Measurements from ENCODE around the gene RNF150.
"Not testable (repeated sequence)": the region's sequence is repeated elsewhere in the genome, so short reads cannot be mapped to it uniquely, and the experiment has no call there.

RNF150 gene

DNA sequence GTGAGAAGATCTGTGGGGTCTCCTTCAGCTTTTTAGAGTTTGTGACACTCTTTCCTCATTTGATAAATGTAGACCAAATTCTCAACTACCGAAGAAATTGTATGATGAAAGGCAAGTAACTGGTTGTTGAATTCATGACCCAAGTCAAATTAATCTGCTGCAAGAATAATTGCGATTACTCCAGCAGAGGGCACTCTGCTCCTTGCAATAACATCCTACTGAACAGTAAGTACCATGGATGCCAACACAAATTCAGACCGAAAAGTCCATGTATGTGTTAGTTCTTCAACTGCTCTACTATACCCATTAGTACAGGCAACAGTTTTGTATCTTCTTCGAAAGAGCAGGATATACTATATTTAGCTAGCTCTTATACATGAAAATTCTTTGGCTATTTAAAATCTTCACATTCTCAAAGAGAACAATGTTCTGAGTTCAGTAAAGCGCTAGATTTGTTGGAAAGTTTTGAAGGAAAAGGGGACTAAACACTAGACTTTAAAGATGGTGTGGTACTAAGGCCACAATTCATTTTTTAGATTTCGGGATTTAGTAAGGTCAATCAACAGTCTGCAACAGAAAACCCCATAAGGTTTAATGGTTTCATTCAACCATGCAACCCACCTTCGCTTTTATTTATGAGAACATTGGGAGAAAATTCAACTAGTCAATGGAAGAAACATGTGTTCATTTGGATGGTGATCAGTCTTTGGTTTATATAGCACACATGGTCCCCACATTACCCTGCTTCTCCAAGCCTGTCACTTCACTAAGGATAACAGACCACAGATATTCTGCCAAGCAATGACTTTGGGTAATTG lies 271.7 kb downstream of the RNF150 start:
- DNase-seq (ENCODE audit: low read depth), result no peak

DNA sequence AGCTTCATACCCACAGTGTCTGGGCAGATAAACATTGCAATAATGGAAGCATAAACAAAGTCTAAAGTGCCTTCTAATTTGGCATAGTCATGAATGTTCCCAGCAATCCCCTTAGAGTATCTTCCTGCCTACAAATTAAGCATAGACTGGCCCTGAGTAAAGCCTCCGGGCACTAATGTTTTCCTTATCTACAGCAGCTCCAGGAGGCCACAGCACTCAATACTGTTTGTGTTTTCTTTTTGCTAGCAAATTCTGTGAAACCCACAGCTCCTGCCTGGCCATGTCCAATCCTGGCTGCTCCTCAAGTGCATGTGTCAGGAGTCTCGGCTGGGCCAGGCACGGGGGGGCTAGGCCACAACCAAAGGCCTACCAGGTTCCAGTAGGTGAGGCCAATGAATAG lies 274.4 kb downstream of the RNF150 start:
- no peak for DNase-seq (ENCODE audit: low read depth)

DNA sequence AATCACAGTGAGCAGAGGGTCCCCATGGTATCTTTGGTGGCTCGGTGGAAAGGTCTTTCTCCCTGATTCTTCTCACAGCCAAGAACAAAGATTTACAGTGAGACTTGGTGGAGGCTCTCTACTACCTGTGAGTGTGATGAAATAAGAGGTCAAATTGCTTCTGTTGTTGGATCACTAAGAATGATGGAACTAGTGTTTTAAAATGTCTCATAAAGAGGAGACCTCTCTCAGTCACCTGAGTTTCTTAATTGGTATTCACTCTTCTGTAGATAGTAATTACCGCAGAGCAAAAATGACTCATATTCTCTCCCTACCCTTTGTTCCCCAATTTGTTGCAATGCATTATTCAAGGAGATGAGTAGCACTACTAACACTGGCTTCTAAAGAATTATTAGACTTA lies 276.2 kb downstream of the RNF150 start:
- DNase-seq (ENCODE audit: low read depth), result no peak

GRCh38 chr4:140856621-140857062 lies 276.6 kb downstream of the RNF150 start:
- no peak for DNase-seq (ENCODE audit: low read depth)

DNA sequence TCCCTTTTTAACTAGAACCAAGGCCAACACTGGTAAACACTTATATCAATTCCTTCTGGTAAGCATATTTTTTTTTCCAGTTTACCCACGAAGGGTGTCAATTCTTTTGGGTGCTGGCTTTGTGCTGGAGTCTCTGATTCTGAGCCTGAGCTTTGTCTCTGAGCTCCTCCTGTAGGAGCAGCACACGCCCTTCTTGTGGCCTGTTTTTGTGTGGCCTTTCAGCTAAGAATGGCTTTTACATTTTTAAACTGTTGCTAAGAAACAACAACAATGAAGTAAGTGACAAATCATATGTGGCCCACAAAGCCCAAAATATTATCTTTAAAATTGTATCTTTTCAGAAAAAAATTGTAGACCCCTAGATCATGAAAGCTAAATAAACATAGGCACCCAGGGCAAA lies 279.1 kb downstream of the RNF150 start:
- no peak for DNase-seq (ENCODE audit: low read depth)

GRCh38 chr4:140851804-140852203 lies 281.5 kb downstream of the RNF150 start:
- no peak for DNase-seq (ENCODE audit: low read depth)

DNA sequence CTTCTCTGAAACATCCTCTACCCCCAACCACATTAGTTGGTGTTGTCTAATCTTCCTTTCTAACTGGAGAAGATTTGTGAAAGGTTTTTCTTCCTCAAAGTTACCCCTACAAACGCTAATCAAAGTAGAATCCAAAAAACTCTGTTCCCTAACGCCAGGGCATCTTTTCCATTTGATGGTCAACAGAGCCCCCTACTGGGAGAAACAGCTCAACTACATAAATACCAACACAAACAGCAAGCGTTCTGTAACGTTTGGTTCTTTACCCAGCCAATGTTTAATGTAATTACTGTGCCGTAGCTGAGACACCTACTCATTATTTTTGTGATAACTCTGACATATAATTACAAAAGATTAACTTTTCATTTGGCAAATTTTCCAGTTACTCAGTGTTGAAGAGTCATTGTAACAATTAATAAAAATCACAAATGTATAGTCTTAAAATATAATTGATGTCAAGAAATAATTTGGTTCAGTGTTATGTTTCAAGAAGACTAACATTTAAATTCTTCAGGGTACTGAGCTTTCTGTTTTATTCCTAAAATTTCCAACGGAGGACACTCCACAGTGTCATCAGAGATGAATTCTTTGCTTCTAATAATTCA lies 282.1 kb downstream of the RNF150 start:
- DNase-seq (ENCODE audit: low read depth), result no peak

- no peak for DNase-seq (ENCODE audit: low read depth)
Observed at GRCh38 chr4:140849526-140849925, 283.7 kb downstream of the RNF150 start.

DNA sequence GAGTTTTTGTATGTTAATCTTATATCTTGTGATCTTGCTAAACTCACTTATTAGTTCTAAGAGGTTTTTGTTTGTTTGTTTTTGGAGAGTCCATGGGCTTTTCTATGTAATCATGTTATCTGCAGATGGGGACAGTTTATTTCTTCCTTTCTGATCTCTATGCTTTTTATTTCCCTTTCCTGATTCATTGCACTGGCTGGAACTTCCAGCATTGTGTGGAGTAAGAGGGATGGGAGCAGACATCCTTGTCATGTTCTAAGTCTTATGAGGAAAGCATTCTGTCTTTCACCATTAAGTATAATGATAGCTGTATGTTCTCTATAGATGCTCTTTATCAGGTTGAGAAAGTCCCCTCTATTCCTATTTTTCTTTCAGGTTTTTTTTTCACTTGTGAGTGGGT lies 286.5 kb downstream of the RNF150 start:
- DNase-seq (ENCODE audit: low read depth), result no peak

DNA sequence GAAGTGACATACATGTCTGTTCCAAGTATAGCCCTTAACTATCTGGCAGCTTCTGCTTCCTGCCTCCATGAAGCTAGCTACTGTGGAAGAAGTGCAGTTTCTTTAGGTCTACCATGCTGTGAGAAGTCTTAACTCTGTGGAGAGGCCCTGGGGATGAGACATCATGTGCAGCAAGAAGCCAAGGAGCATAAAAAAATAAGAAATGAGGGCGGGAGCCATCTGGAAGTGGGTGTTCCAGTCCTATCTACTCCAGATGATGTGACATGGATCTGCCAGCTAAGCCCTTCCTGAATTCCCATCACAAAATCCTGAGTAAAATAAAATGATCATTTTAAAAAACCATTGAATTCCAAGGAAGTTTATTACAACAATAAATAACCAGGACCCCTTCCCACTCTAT lies 289.2 kb downstream of the RNF150 start:
- no peak for DNase-seq (ENCODE audit: low read depth)

DNA sequence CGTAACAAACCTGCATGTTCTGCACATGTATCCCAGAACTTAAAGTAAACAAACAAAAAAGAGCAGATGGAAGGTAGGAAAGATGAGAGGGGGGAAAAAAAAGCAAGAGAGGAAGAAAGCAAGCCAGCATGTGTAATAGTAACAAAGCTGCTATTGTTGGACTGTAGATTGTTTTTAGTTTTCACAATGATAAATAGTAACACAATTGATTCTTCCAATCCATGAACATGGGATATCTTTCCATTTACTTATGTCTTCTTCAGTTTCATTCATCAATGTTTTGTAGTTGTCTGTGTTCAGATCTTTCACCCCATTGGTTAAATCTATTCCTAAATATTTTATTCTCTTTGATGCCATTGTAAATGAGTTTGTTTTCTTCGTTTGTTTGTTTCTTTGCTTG lies 292.1 kb downstream of the RNF150 start:
- DNase-seq (ENCODE audit: low read depth), result no peak

- DNase-seq (ENCODE audit: low read depth), result no peak
Observed at GRCh38 chr4:140839888-140840790, 293.1 kb downstream of the RNF150 start.

GRCh38 chr4:140839406-140839805 lies 293.9 kb downstream of the RNF150 start:
- DNase-seq (ENCODE audit: low read depth), result no peak

DNA sequence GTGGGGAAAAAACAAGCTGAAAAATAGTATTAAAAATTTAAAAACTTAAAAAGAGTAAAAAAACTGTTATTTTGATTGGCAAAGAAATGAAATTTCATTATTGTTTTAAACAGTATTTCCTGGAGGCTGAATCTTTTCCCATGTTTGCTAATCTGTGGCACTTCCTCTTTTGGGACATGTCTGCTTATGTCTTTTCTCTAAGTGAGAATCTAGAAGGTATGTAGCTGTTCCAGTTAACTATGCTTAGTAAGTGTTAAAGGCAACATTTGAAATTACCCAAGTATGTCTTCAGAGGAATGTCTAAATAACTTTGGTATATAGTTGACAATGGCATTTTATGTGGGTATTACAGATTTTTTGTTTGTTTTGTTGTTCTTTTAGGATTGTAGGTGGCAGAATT lies 295.5 kb downstream of the RNF150 start:
- DNase-seq (ENCODE audit: low read depth), result no peak

GRCh38 chr4:140834839-140835495 lies 298.3 kb downstream of the RNF150 start:
- DNase-seq (ENCODE audit: low read depth), result no peak

GRCh38 chr4:140833280-140833679 lies 300.0 kb downstream of the RNF150 start:
- DNase-seq (ENCODE audit: low read depth), result no peak

GRCh38 chr4:140829825-140830224 lies 303.4 kb downstream of the RNF150 start:
- no peak for DNase-seq (ENCODE audit: low read depth)

DNA sequence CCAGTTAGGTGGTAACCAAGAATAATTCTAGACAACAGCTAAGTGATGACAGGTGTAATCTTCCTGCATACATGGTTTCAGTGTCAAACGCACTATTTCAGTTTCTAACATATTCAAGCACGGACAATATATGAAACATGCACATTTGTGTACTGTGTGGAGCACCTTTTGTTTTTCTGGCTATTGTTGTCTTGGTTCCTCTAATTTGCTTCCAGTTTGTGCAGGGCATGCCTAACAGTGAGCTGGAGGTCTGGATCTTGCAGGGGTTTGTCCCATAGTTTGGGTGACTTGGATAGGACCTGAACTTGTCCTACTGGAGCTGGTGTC lies 306.6 kb downstream of the RNF150 start:
- no peak for DNase-seq (ENCODE audit: low read depth)

DNA sequence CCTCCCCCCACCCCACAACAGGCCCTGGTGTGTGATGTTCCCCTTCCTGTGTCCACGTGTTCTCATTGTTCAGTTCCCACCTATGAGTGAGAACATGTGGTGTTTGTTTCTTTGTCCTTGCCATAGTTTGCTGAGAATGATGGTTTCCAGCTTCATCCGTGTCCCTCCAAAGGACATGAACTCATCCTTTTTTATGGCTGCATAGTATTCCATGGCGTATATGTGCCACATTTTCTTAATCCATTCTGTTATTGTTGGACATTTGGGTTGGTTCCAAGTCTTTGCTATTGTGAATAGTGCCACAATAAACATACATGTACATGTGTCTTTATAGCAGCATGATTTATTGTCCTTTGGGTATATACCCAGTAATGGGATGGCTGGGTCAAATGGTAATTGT lies 312.7 kb downstream of the RNF150 start:
- not testable (repeated sequence) for DNase-seq (ENCODE audit: low read depth)

DNA sequence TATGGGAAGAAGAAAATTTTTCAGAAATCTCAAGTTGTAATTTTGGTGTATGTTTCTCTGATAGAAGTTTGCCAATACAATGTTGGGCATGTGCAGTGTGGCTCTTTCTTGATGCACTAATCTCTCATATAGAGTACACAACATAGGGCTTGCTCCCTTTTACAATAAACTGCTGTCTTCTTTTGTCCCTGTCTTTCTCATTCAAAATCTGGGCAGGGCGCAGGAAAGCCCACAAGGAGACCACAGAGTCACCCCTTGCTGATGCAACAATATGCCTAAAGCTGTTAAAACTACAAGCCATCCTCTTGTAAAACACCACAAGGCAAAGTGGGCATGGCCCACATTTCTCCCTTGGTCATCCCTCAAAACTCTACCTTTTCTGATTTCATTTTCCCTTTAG lies 313.7 kb downstream of the RNF150 start:
- DNase-seq (ENCODE audit: low read depth), result no peak

DNA sequence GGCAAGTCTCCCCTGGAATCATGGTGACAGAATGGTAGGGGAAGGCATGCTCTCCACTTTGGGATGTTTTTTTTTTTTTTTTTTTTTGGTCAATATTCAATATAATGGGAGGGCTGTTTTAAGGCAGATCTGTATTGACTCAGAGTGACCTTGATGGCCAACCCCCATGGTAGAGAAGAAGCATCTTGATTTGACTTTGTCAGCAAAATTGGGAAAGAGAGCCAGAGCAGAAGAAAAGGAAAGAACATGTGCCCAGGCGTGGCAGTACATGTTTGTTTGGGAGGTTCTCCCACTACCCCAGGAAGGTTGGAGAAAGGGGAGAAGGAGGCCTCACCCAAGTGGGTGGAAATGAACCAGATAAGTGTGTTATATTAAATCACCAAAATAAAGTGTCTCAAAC lies 314.8 kb downstream of the RNF150 start:
- DNase-seq (ENCODE audit: low read depth), result no peak

- DNase-seq (ENCODE audit: low read depth), result no peak
Observed at GRCh38 chr4:140816806-140817510, 316.3 kb downstream of the RNF150 start.
